ENCODE data around the gene BATF3. TPM values are rescaled to one million over a fixed set of nuclear protein-coding genes. Genes with fewer than 3 reads are reported as not detected.

BATF3 gene
- total and polyA plus RNA-seq, 4 experiments from 2014 or later, result 0.42 to 1.0 (median 0.64) TPM; not detected in 1

DNA sequence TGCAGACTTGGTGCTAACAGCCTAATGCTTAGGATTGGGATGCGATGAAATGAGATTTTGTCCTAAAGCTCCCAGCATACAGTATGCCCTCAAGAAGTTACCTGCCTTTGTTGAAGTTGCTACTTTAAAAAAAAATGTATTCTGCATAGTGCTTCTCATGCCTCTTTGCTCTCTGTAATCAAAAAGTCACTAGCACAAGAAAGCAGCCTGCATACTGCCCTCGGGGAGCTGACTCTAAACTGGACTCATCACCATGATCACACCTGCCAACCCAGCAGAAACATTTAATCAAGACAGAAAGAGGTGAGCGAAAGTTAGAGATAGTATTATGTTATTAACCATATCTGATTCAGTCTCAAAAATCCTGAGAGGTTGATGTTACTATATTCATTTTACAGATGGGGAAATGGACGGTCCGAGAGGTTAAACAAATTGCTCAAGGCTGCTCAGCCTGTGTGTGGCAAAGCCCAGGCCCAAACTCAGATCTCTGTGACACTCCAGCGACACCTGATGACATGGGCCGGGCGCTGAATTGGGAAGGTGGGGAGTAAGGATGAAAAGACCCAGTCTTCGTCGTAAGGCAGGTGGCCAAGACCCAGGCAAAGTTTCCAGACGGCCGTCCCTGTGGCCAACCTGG lies 1.1 kb downstream of the BATF3 start:
- H3K36me3 Mint-ChIP-seq, result peaks cover 0 to 2% of the 10 kb centered on the region in 2 donors
- Histone ChIP-seq H3K36me3 (ENCODE audit: insufficient read depth, low read length) (no peaks in the 10 kb centered on the region), H3K9me3 (ENCODE audit: control insufficient read depth in 1 of 2, low read length in 2 of 2) (no peaks in the 10 kb centered on the region), H3K4me3 (ENCODE audit: low read length in 2 of 2) (peak overlapping the region; percentile 13 to 46), H3K4me1 (ENCODE audit: insufficient read depth, low read length) (peaks cover 42% of the 10 kb centered on the region), H3K27ac (ENCODE audit: low read depth, low read length) (no peak overlapping the region), H3K27me3 (ENCODE audit: insufficient read depth, low read length) (no peaks in the 10 kb centered on the region)
- H3K27ac Mint-ChIP-seq, result peak overlapping the region in 6 of 7 donors; percentile 37 to 86 (median 72)
- DNase-seq, result no peak
- POLR2A ChIA-PET (ENCODE audit: partially characterized antibody), result interaction anchor here (0.9 kb wide), 1 partner anchor 33 kb away, joined by 3 read pairs; no protein-coding TSS in a partner anchor
- H3K4me1 Mint-ChIP-seq, result peaks cover 32 to 58% (median 48%) of the 10 kb centered on the region in 4 donors
- intact Hi-C loops (cut with micrococcal nuclease), result loop anchor here (1.0 to 2.0 kb wide), 2 partner anchors 84 to 140 kb away; no protein-coding TSS in a partner anchor
- H3K27me3 Mint-ChIP-seq, result no peaks in the 10 kb centered on the region
- H3K9me3 Mint-ChIP-seq, result peaks cover 0 to 2% (median 0%) of the 10 kb centered on the region in 8 donors
- CTCF ChIA-PET (ENCODE audit: partially characterized antibody), result interaction anchor here (1.0 to 1.7 kb wide), 5 partner anchors 15 to 296 kb away, joined by 3 to 6 read pairs (median 5); no protein-coding TSS in a partner anchor
- H3K4me3 Mint-ChIP-seq, result peak overlapping the region; percentile 76 to 90 (median 86)

DNA sequence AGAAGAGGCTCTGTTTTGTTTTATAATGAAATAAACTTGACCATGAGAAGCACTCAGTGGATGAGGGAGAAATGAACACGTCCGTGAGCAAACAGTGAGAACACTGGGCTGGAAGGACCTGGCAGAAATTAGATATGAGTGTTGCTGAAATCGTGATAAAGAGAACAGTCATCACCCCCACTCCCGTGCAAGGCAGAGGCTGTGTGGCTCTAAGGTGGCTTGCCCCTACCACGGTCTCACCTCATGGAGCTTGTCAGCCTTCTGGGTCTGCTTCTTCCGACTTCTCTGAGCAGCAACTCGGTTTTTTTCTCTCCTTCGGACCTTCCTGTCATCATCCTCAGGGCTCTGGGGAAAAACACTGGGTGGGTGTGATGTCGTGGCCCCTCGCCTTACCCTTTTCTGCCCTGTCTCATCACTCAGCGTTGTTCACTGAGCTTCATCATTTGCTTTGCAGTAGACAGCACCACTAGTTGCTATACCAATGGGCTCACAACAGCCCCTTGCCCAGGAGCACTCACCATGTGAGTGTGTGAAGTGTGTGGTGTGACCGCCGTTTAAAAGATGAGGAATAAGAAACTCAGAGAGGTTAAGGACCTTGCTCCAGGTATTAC lies 2.8 kb downstream of the BATF3 start:
- no peak overlapping the region for H3K4me3 ChIP-seq (ENCODE audit: low read length in 2 of 2)

DNA sequence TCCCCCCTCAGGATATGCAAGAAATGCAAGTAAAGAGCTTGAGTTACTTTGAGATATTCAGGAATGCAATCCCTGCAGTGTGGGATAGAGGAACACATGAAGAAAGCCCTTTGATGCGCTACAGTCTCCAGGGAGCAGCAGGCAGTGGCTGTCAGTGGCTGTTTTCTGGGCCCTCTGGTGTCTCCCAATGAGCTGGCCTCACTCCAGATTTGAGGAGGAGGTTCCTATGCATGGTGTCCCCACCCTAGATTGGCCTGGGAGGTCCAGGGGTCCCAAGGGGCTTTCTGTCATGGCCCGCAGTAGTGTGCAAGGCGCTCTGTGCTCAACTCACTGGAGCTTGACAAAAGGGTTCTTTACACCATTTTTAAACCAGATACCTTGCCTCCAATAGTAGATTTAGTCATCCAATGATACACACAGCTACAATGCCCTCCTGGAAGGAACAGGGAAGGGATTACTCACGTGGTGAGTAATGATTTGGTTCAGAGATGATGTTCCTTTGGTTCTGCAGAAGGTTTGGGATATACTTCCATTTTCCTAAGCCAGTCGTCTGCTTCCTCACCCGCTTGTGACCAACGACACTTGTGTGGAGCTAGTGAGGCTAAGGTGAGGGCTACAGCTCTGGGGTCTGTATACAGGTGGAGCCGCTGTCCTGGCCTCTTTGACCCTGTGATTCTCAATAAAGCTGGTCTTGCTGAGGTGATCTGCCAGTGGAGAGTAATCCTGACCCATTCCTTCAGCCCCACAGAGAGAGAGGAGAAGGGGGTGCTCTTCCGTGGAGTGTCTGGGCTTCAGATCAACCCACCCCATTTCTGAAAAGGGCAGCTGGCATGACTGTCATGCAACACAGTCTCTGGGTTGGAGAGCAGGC lies 6.6 kb downstream of the BATF3 start:
- intact Hi-C loops (cut with micrococcal nuclease), result no loop called here
- Histone ChIP-seq H3K36me3 (ENCODE audit: insufficient read depth, low read length) (no peaks in the 10 kb centered on the region), H3K4me3 (ENCODE audit: low read length in 2 of 2) (no peak overlapping the region), H3K4me1 (ENCODE audit: insufficient read depth, low read length) (peaks cover 10% of the 10 kb centered on the region), H3K27ac (ENCODE audit: low read depth, low read length) (no peak overlapping the region), H3K27me3 (ENCODE audit: insufficient read depth, low read length) (no peaks in the 10 kb centered on the region), H3K9me3 (ENCODE audit: control insufficient read depth in 1 of 2, low read length in 2 of 2) (no peaks in the 10 kb centered on the region)
- ChIA-PET CTCF (ENCODE audit: partially characterized antibody) (interaction anchor here (1.4 kb wide), 1 partner anchor 88 kb away, joined by 3 read pairs; no protein-coding TSS in a partner anchor), POLR2A (ENCODE audit: partially characterized antibody) (no interaction called here)
- H3K9me3 Mint-ChIP-seq, result peaks cover 0 to 2% (median 0%) of the 10 kb centered on the region in 8 donors
- H3K4me3 Mint-ChIP-seq, result no peak overlapping the region
- peaks cover 7 to 21% (median 17%) of the 10 kb centered on the region in 4 donors for H3K4me1 Mint-ChIP-seq
- DNase-seq, result no peak
- no peaks in the 10 kb centered on the region for H3K27me3 Mint-ChIP-seq
- H3K36me3 Mint-ChIP-seq, result no peaks in the 10 kb centered on the region
- no peak overlapping the region for H3K27ac Mint-ChIP-seq

More for the DNA sequence above, 2.8 kb downstream of the BATF3 start:
- peaks cover 23 to 46% (median 37%) of the 10 kb centered on the region in 4 donors for H3K4me1 Mint-ChIP-seq
- ChIA-PET POLR2A (ENCODE audit: partially characterized antibody) (no interaction called here), CTCF (ENCODE audit: partially characterized antibody) (interaction anchor here (1.0 to 1.7 kb wide), 2 partner anchors 29 to 32 kb away, joined by 3 to 6 read pairs; no protein-coding TSS in a partner anchor)
- DNase-seq, result no peak
- H3K27ac Mint-ChIP-seq, result peak overlapping the region in 2 of 7 donors; percentile 36 to 43
- no peaks in the 10 kb centered on the region for H3K9me3 ChIP-seq (ENCODE audit: control insufficient read depth in 1 of 2, low read length in 2 of 2)
- peaks cover 0 to 2% of the 10 kb centered on the region in 2 donors for H3K36me3 Mint-ChIP-seq
- peaks cover 0 to 2% (median 0%) of the 10 kb centered on the region in 8 donors for H3K9me3 Mint-ChIP-seq
- no peaks in the 10 kb centered on the region for H3K27me3 Mint-ChIP-seq
- peak overlapping the region in 4 of 8 donors; percentile 17 to 72 (median 52) for H3K4me3 Mint-ChIP-seq
- intact Hi-C loops (cut with micrococcal nuclease), result no loop called here
- peaks cover 31% of the 10 kb centered on the region for H3K4me1 ChIP-seq (ENCODE audit: insufficient read depth, low read length)
- no peak overlapping the region for H3K27ac ChIP-seq (ENCODE audit: low read depth, low read length)
- no peaks in the 10 kb centered on the region for H3K27me3 ChIP-seq (ENCODE audit: insufficient read depth, low read length)
- no peaks in the 10 kb centered on the region for H3K36me3 ChIP-seq (ENCODE audit: insufficient read depth, low read length)

DNA sequence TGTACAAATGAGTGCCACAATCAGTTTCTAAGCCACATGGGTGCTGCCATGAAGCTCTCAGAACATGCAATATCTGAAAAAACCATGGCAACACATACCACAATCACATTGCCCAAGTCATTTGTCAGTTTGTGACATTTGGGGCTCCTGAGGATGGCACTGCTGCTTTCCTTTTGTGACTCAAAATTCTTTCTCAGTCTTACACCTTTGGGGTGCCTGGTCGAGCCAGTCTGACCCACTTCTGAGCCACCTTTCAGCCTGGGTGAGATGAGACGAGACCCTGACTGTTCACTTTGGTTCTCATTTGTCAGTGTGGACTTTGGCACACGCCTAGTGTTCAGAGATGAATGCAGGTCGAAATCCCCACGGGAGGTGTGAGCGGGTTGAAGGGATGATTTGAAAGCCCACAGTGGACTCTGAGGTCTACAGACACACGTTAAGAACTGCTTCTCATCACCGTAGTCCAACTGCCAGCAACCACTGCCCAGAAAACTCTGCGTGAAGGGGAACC lies 8.0 kb downstream of the BATF3 start:
- POLR2A ChIA-PET (ENCODE audit: partially characterized antibody), result no interaction called here
- Mint-ChIP-seq H3K4me3 (no peak overlapping the region), H3K36me3 (no peaks in the 10 kb centered on the region), H3K4me1 (peaks cover 2 to 11% (median 7%) of the 10 kb centered on the region in 4 donors), H3K9me3 (peaks cover 0 to 2% (median 0%) of the 10 kb centered on the region in 8 donors), H3K27me3 (no peaks in the 10 kb centered on the region), H3K27ac (no peak overlapping the region)
- CTCF ChIA-PET (ENCODE audit: partially characterized antibody), result no interaction called here
- no peak overlapping the region for H3K4me3 ChIP-seq (ENCODE audit: low read length in 2 of 2)
- H3K4me1 ChIP-seq (ENCODE audit: insufficient read depth, low read length), result no peaks in the 10 kb centered on the region
- no peaks in the 10 kb centered on the region for H3K36me3 ChIP-seq (ENCODE audit: insufficient read depth, low read length)
- H3K27ac ChIP-seq (ENCODE audit: low read depth, low read length), result no peak overlapping the region
- H3K9me3 ChIP-seq (ENCODE audit: control insufficient read depth in 1 of 2, low read length in 2 of 2), result no peaks in the 10 kb centered on the region
- intact Hi-C loops (cut with micrococcal nuclease), result no loop called here
- no peak for DNase-seq
- H3K27me3 ChIP-seq (ENCODE audit: insufficient read depth, low read length), result no peaks in the 10 kb centered on the region

DNA sequence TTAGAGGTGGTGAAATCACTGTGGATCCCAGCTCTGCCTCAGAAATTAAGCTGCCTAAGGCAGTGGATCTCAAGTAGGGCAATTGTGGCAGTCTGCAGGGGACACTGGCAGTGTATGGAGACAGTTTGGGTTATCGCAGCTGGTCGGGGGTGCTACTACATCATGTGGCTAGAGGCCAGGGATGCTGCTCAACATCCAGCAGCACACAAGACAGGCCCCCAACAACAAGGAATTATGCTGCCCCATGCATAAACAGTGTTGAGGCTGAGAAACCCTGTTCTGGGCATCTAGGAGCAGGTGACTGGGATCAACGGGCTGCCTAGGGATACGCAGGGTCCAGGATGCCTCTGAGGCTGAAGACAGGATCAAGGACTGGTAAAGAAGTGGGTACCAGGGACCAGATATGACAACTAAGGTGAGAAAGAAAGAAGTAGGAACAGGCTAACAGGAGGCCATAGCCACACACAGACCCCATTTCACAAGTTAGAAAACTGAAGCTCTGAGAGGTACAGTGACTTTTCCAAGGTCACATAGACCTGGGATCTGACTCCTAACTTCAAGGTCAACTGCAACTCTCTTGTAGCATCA lies 8.7 kb downstream of the BATF3 start:
- no peak overlapping the region for H3K27ac Mint-ChIP-seq
- Histone ChIP-seq H3K27ac (ENCODE audit: low read depth, low read length) (no peak overlapping the region), H3K9me3 (ENCODE audit: control insufficient read depth in 1 of 2, low read length in 2 of 2) (no peaks in the 10 kb centered on the region), H3K4me3 (ENCODE audit: low read length in 2 of 2) (no peak overlapping the region), H3K27me3 (ENCODE audit: insufficient read depth, low read length) (no peaks in the 10 kb centered on the region), H3K36me3 (ENCODE audit: insufficient read depth, low read length) (no peaks in the 10 kb centered on the region), H3K4me1 (ENCODE audit: insufficient read depth, low read length) (no peaks in the 10 kb centered on the region)
- H3K4me3 Mint-ChIP-seq, result no peak overlapping the region
- H3K4me1 Mint-ChIP-seq, result peaks cover 0 to 4% (median under 1%) of the 10 kb centered on the region in 4 donors
- intact Hi-C loops (cut with micrococcal nuclease), result no loop called here
- H3K36me3 Mint-ChIP-seq, result no peaks in the 10 kb centered on the region
- no peak for DNase-seq
- H3K27me3 Mint-ChIP-seq, result no peaks in the 10 kb centered on the region
- H3K9me3 Mint-ChIP-seq, result no peaks in the 10 kb centered on the region
- CTCF ChIA-PET (ENCODE audit: partially characterized antibody), result interaction anchor here (2.1 kb wide), 1 partner anchor 26 kb away, joined by 7 read pairs; no protein-coding TSS in a partner anchor
- POLR2A ChIA-PET (ENCODE audit: partially characterized antibody), result no interaction called here

DNA sequence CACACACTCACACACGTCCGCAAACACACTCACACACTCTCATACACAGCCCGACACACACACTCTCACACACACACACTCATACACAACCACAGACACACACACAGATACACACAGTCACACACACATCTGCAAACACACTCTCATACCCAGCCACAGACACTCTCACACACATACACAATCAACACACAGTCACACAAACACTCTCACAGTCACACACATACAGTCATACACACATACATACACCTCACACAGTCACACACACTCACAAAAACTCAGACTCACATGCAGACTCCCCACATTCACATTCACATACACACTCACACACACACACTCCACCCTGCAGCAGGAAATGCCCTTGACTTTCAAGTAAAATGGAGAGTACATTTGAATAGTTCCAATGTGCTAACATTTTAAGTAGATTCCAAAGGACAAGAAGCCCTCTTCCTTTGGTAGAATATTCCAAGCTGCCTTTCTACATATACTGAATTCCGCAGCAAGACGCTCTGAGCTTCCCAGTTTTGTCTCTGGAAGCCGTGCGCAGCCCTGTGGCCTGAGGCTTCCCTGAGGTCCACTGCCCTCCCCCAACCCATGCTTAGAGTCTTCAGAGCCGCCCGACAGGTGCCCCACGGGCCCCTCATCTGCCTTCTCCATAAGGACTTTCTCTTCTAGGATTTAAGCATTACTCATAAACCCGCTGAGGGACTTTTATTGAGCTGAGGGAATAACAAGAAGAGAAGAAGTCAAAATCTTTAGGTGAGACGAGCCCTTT lies 9.7 kb downstream of the BATF3 start:
- Mint-ChIP-seq H3K27me3 (no peaks in the 10 kb centered on the region), H3K36me3 (no peaks in the 10 kb centered on the region), H3K4me3 (no peak overlapping the region), H3K9me3 (no peaks in the 10 kb centered on the region), H3K27ac (no peak overlapping the region), H3K4me1 (no peaks in the 10 kb centered on the region)
- intact Hi-C loops (cut with micrococcal nuclease), result no loop called here
- ChIA-PET POLR2A (ENCODE audit: partially characterized antibody) (no interaction called here), CTCF (ENCODE audit: partially characterized antibody) (interaction anchor here (0.7 to 2.1 kb wide), 2 partner anchors 25 to 234 kb away, joined by 3 to 7 read pairs; no protein-coding TSS in a partner anchor)
- Histone ChIP-seq H3K27me3 (ENCODE audit: insufficient read depth, low read length) (no peaks in the 10 kb centered on the region), H3K36me3 (ENCODE audit: insufficient read depth, low read length) (no peaks in the 10 kb centered on the region), H3K4me3 (ENCODE audit: low read length in 2 of 2) (no peak overlapping the region), H3K9me3 (ENCODE audit: control insufficient read depth in 1 of 2, low read length in 2 of 2) (no peaks in the 10 kb centered on the region), H3K27ac (ENCODE audit: low read depth, low read length) (no peak overlapping the region), H3K4me1 (ENCODE audit: insufficient read depth, low read length) (no peaks in the 10 kb centered on the region)
- DNase-seq, result no peak

Data from CD4-positive, alpha-beta memory T cell (primary cell).